IPS DF 4.7 (cell line): ENCODE results near the gene SPPL2C.
A peak's percentile ranks its signal among the peaks of the same experiment; 100 is the strongest.

Source experiments
- DNase-seq: peaks from one replicate; pipeline ENCODE4 v3.0.0-alpha.2; 2013; ENCODE audit warnings: low spot score; ENCODE audit errors: extremely low read depth

Gene SPPL2C, protein sequence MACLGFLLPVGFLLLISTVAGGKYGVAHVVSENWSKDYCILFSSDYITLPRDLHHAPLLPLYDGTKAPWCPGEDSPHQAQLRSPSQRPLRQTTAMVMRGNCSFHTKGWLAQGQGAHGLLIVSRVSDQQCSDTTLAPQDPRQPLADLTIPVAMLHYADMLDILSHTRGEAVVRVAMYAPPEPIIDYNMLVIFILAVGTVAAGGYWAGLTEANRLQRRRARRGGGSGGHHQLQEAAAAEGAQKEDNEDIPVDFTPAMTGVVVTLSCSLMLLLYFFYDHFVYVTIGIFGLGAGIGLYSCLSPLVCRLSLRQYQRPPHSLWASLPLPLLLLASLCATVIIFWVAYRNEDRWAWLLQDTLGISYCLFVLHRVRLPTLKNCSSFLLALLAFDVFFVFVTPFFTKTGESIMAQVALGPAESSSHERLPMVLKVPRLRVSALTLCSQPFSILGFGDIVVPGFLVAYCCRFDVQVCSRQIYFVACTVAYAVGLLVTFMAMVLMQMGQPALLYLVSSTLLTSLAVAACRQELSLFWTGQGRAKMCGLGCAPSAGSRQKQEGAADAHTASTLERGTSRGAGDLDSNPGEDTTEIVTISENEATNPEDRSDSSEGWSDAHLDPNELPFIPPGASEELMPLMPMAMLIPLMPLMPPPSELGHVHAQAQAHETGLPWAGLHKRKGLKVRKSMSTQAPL

GRCh38 chr17:45844695-45845375 lies at the start of gene SPPL2C:
SPPL2C (plus strand) TSS chr17:45844881; CDS start chr17:45844907, 26 bp downstream.
- no peak for DNase-seq

- DNase-seq: no peak
These were observed 43.9 kb upstream of the SPPL2C start for GRCh38 chr17:45800816-45801215.

DNA sequence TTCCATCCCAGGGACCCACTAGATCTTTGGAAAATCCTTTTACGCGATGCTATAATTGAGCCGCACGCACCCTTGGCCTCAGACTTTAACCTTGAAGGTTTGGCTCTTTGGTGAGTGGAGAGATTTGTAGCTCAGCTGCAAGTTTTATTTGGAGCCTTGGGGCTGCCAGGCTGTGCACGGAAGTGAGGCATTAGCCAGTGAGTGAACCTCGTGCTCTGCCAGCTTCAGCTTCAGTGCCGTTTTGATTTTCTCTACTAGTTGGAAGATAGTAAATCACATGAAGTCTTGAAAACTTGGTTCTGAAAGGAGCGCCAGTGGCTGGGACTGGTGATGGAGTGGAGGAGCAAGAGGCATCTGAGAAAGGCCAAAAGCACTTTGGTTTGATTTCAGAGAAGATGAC lies 43.3 kb upstream of the SPPL2C start:
- DNase-seq: no peak

GRCh38 chr17:45808845-45809244 lies 35.8 kb upstream of the SPPL2C start:
- DNase-seq: no peak

- no peak for DNase-seq
These were observed 35.2 kb upstream of the SPPL2C start for GRCh38 chr17:45809499-45809898.

GRCh38 chr17:45812102-45812501 lies 32.6 kb upstream of the SPPL2C start:
- no peak for DNase-seq

DNA sequence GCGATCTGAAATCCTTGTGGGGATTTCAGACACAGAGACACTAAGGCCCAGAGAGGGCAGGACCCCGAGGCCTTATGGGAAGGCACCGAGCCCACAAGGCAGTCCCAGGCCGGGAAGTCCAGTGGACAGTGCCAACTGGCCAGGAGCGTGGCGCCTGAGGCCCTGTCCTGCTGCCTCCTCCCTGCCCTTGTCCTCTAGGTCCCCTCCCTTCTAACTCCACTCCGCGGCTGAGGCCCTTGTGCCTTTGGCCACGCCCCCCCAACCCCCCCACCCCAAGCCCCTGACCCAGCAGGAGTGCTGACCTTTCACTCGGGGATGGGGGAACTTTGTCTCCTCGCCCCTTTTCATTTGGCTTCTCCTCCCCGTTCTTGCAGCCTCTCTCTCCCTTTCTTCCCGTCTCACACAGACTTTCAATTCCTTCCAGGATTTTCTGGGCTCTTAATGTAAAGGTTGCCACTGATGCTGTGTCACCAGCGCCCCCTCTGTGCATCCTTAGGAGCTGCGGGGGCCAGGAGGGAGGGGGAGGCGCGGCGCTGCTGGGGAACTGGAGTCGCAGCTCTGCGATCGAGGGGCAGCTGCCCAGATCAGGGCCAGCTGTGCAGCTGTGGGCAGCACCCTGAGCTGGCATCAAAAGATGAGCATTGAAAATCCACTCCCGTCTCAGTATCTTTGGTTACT lies 31.5 kb upstream of the SPPL2C start:
- peak; percentile 14 for DNase-seq

- no peak for DNase-seq
These were observed 29.8 kb upstream of the SPPL2C start for GRCh38 chr17:45814622-45815606.

GRCh38 chr17:45815752-45816151 lies 28.9 kb upstream of the SPPL2C start:
- no peak for DNase-seq

GRCh38 chr17:45818041-45818440 lies 26.6 kb upstream of the SPPL2C start:
- no peak for DNase-seq

DNA sequence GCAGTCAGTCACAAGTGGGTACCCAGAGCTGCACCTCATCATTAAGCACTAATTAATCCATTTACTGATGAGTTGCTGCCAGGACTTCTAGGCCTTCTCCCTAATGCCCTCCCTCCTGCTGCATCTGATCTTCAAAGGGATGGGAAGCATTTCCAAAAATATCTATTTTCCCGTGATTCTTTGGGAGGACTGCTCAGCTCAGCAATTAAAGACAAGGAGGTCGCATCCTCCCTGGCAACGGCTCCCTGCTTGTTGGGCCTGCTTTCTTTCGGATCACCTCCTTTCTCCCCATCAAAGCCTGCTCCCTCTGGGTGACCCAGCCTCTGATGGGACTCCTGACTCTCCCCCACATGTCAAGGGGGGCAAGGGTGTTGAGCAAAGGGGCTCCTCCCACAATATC lies 26.0 kb upstream of the SPPL2C start:
- no peak for DNase-seq

GRCh38 chr17:45819632-45820031 lies 25.0 kb upstream of the SPPL2C start:
- no peak for DNase-seq

- no peak for DNase-seq
These were observed 24.5 kb upstream of the SPPL2C start for GRCh38 chr17:45820052-45820780.

DNA sequence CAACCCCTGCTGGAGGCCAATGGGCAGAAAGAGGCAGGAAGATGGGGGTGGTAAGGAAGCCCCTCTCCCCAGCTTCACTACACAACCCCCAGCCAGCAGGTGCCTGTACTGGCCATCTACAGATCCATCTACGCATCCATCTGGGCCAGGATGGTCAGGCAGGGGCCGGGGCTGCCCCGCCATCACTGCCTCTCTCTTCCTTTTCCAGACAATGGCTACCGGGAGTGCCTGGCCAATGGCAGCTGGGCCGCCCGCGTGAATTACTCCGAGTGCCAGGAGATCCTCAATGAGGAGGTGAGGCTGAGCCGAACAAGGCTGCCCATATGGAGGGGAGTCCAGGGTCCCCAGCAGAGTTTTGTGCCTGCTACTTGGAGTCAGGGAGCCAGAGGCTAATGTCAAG lies 23.5 kb upstream of the SPPL2C start:
- DNase-seq: no peak

GRCh38 chr17:45823598-45823997 lies 21.1 kb upstream of the SPPL2C start:
- DNase-seq: no peak

- DNase-seq: no peak
These were observed 20.2 kb upstream of the SPPL2C start for GRCh38 chr17:45824475-45824874.

GRCh38 chr17:45824901-45825492 lies 19.7 kb upstream of the SPPL2C start:
- DNase-seq: no peak

DNA sequence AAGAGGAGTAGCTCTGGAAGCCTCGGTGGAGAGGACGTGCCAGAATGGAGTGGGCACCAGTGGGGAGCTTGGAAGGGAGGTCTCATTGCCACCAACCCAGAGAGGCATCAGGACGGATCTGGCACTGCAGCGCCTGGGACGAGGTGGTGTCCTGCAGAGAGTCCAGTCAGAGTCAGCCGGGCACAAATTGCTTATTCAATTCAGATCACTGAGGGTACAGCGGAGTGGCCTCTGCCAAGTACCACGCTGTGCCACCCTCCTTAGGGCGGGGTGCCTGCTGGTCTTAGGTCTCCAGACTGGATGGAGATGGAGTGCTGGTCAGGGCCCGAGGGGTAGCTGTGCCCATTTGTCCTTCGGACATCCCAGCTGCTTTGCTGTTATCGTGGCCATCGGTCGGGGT lies 18.9 kb upstream of the SPPL2C start:
- DNase-seq: no peak

- no peak for DNase-seq
These were observed 17.6 kb upstream of the SPPL2C start for GRCh38 chr17:45826919-45827588.
